Naive thymus-derived CD4-positive, alpha-beta T cell (primary cell): ENCODE data around the gene MDH1B. TPM values are rescaled to one million over a fixed set of nuclear protein-coding genes. Genes with fewer than 3 reads are reported as not detected.
A peak's percentile ranks its signal among the peaks of the same experiment; 100 is the strongest.

ENCODE experiments used
- ATAC-seq: fragments of 150-1000 bp; cut with Tn5 transposase; 2 replicates; pipeline ENCODE4 v1.10.0; 2021; ENCODE audit warnings: mild to moderate bottlenecking, moderate library complexity
- CTCF ChIA-PET: fragments of 350-600 bp; sonication (Branson Sonifier 250); formaldehyde crosslinking; loops from one replicate; lab custom pipeline; 2021; ENCODE audit warnings: antibody characterized with exemption; lab: Charles Lee
- POLR2A ChIA-PET: fragments of 350-600 bp; sonication (Branson Sonifier 250); formaldehyde crosslinking; loops from one replicate; lab custom pipeline; 2021; ENCODE audit warnings: antibody characterized with exemption, inconsistent platforms; lab: Charles Lee
- DNase-seq, 9 donors: peaks; one replicate each; pipeline versions ENCODE4 v3.0.0 to v3.0.0-alpha.2; 2020 to 2022; ENCODE audit warnings: mixed read lengths in 1 of 9
- H3K27ac ChIP-seq: one replicate; pipeline ENCODE4 v1.7.0; 2013; ENCODE audit warnings: mild to moderate bottlenecking, low read depth, low read length, moderate library complexity
- H3K27me3 ChIP-seq, 2 donors: one replicate each; pipeline ENCODE4 v1.7.0; 2013; ENCODE audit warnings: low read length in 2 of 2, mild to moderate bottlenecking in 2 of 2, moderate library complexity in 2 of 2; ENCODE audit not compliant: control insufficient read depth in 2 of 2, insufficient read depth in 2 of 2
- H3K36me3 ChIP-seq, 3 experiments: 1 replicate in 2 of 3; 2 replicates in 1 of 3; pipeline ENCODE4 v1.7.0; 2013; ENCODE audit warnings: low read length in 3 of 3, mild to moderate bottlenecking in 3 of 3, moderate library complexity in 1 of 3; ENCODE audit not compliant: insufficient read depth in 3 of 3, control insufficient read depth in 2 of 3
- H3K4me1 ChIP-seq, 2 donors: one replicate each; pipeline ENCODE4 v1.7.0; 2013; ENCODE audit warnings: low read length in 2 of 2, mild to moderate bottlenecking in 2 of 2, moderate library complexity in 1 of 2; ENCODE audit not compliant: control insufficient read depth in 2 of 2, insufficient read depth in 2 of 2
- H3K4me3 ChIP-seq: 2 replicates; pipeline ENCODE4 v1.7.0; 2013; ENCODE audit warnings: mild to moderate bottlenecking, low read length
- H3K9me3 ChIP-seq, 3 experiments: 1 replicate in 2 of 3; 2 replicates in 1 of 3; pipeline ENCODE4 v1.7.0; 2013; ENCODE audit warnings: low read length in 3 of 3; ENCODE audit not compliant: control insufficient read depth in 2 of 3
- H3K27ac Mint-ChIP-seq, 9 donors: one replicate each; pipeline ENCODE4 v1.8.0; 2020 to 2022; ENCODE audit warnings: mixed read lengths in 9 of 9, mild to moderate bottlenecking in 8 of 9, moderate library complexity in 5 of 9, inconsistent platforms in 2 of 9
- H3K27me3 Mint-ChIP-seq, 5 donors: one replicate each; pipeline ENCODE4 v1.8.0; 2021 to 2022; ENCODE audit warnings: mixed read lengths in 5 of 5, mild to moderate bottlenecking in 1 of 5
- H3K36me3 Mint-ChIP-seq, 5 donors: one replicate each; pipeline ENCODE4 v1.8.0; 2020 to 2022; ENCODE audit warnings: mixed read lengths in 5 of 5, mild to moderate bottlenecking in 3 of 5, inconsistent platforms in 1 of 5
- H3K4me1 Mint-ChIP-seq, 7 donors: one replicate each; pipeline ENCODE4 v1.8.0; 2020 to 2022; ENCODE audit warnings: mixed read lengths in 7 of 7, mild to moderate bottlenecking in 3 of 7, inconsistent platforms in 1 of 7
- H3K4me3 Mint-ChIP-seq, 10 donors: one replicate each; pipeline ENCODE4 v1.8.0; 2020 to 2022; ENCODE audit warnings: mild to moderate bottlenecking in 10 of 10, mixed read lengths in 10 of 10, moderate library complexity in 6 of 10, inconsistent platforms in 2 of 10
- H3K9me3 Mint-ChIP-seq, 11 donors: one replicate each; pipeline ENCODE4 v1.8.0; 2020 to 2022; ENCODE audit warnings: mixed read lengths in 11 of 11, mild to moderate bottlenecking in 4 of 11, inconsistent platforms in 1 of 11, moderate library complexity in 1 of 11
- intact Hi-C, 2 donors: fragments of 100-400 bp; cut with micrococcal nuclease; formaldehyde crosslinking; loops; one replicate each; pipeline ENCODE4 v1.15.1; 2023
- microRNA-seq: library from miRNA; unstranded; fragments of <30 nt; microRNA quantifications from one replicate; pipeline ENCODE4 v1.2.0, GENCODE V29; 2022; ENCODE audit warnings: borderline microRNAs expressed
- polyA plus RNA-seq, 2 donors: library from polyadenylated mRNA; unstranded; fragments of 300-500 nt; fragmentation: Illumina TruSeq; gene quantifications; one replicate each; pipeline ENCODE4 v1.2.3, GENCODE V29; 2021
- total RNA-seq, 6 experiments: library from RNA in 5 of 6; stranded (reverse) in 5 of 6; gene quantifications; 1 replicate in 5 of 6; 2 replicates in 1 of 6; pipeline ENCODE4 v1.2.3 and lab custom pipeline; 2021 to 2026

MDH1B gene
- total and polyA plus RNA-seq, 7 experiments from 2014 or later = 0.12 to 0.54 (median 0.19) TPM; not detected in 2

DNA sequence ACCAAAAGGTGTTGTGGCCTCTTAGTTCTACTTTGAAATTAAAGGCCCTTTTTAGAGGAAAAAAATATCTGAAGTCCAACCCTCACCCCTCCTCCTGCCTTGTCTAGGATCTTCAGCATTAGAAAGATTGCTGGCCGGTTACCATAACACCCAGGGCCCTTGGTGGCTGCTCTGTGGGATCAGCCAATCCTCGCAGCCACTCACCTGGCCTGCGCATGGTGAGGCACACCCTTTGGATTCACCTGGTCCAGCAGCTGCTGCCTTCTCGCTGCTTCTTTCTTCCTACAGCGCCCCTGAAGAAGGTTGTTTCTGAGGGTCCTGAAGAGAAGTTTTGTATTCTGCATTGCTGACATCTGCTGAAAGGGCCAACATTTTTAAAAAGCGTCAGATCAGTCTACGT, 72.2 kb downstream of the MDH1B start:
- no peak overlapping the region for H3K27ac Mint-ChIP-seq
- H3K27ac ChIP-seq = no peak overlapping the region
- no peaks in the 10 kb centered on the region for H3K36me3 Mint-ChIP-seq
- CTCF ChIA-PET = no interaction called here
- no peak overlapping the region for H3K4me3 Mint-ChIP-seq
- H3K27me3 ChIP-seq = no peaks in the 10 kb centered on the region
- H3K9me3 ChIP-seq = no peaks in the 10 kb centered on the region
- H3K4me3 ChIP-seq = no peak overlapping the region
- peaks cover 0 to 4% (median 0%) of the 10 kb centered on the region in 7 donors for H3K4me1 Mint-ChIP-seq
- DNase-seq (no peak), ATAC-seq (no peak)
- intact Hi-C loops = loop anchor here (1.0 to 10.0 kb wide), 14 partner anchors 88 to 1559 kb away; partner anchors contain the start of gene METTL21A (in 1 of the 2)
- H3K9me3 Mint-ChIP-seq = peaks cover 0 to 2% (median 0%) of the 10 kb centered on the region in 11 donors
- POLR2A ChIA-PET = no interaction called here
- H3K36me3 ChIP-seq = no peaks in the 10 kb centered on the region
- H3K27me3 Mint-ChIP-seq = peaks cover 0 to 5% (median 0%) of the 10 kb centered on the region in 5 donors
- no peaks in the 10 kb centered on the region for H3K4me1 ChIP-seq

GRCh38 chr2:206688990-206689389, 76.1 kb downstream of the MDH1B start:
- intact Hi-C loops = no loop called here
- no peaks in the 10 kb centered on the region for H3K27me3 ChIP-seq
- H3K27ac ChIP-seq = no peak overlapping the region
- no peaks in the 10 kb centered on the region for H3K4me1 ChIP-seq
- H3K9me3 ChIP-seq = no peaks in the 10 kb centered on the region
- ChIA-PET CTCF (interaction anchor here (1.1 to 1.4 kb wide), 3 partner anchors 94 to 785 kb away, joined by 3 to 4 read pairs (median 4); no protein-coding TSS in a partner anchor), POLR2A (no interaction called here)
- peaks cover 0 to 16% (median 8%) of the 10 kb centered on the region in 5 donors for H3K27me3 Mint-ChIP-seq
- H3K36me3 ChIP-seq = no peaks in the 10 kb centered on the region
- H3K4me1 Mint-ChIP-seq = peaks cover 0 to 4% (median 0%) of the 10 kb centered on the region in 7 donors
- H3K4me3 ChIP-seq = no peak overlapping the region
- DNase-seq (peak in 2 of 9 donors; percentile 4 to 20), ATAC-seq (peak; percentile 31)
- H3K4me3 Mint-ChIP-seq = no peak overlapping the region
- no peak overlapping the region for H3K27ac Mint-ChIP-seq
- H3K36me3 Mint-ChIP-seq = no peaks in the 10 kb centered on the region
- H3K9me3 Mint-ChIP-seq = peaks cover 0 to 2% (median 0%) of the 10 kb centered on the region in 11 donors

DNA sequence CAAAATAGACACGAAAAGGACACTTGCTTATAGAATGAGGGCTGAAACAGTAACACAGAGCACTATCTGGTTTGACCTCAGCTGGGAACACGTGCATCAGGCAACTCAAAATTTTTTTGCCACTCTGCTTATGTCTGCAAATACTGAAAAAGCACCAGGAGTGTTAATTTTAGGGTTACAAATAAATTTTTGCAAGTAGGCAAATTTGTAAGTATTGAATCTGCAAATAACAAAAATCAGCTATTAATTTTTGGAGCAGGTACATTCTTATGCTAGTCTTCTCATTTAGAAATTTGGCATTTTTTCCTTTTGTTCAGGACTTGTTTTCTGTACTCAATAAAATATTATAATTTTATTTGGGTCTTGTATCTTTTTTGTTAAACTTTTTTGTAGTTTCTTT, 76.7 kb downstream of the MDH1B start:
- CTCF ChIA-PET = interaction anchor here (0.5 to 1.4 kb wide), 4 partner anchors 94 to 1027 kb away, joined by 3 to 6 read pairs (median 4); no protein-coding TSS in a partner anchor
- peaks cover 0 to 4% (median 0%) of the 10 kb centered on the region in 7 donors for H3K4me1 Mint-ChIP-seq
- POLR2A ChIA-PET = no interaction called here
- H3K4me3 ChIP-seq = no peak overlapping the region
- DNase-seq = no peak
- no peaks in the 10 kb centered on the region for H3K36me3 ChIP-seq
- H3K27ac ChIP-seq = no peak overlapping the region
- intact Hi-C loops = no loop called here
- H3K27me3 Mint-ChIP-seq = peaks cover 0 to 13% (median 10%) of the 10 kb centered on the region in 5 donors
- no peaks in the 10 kb centered on the region for H3K36me3 Mint-ChIP-seq
- H3K9me3 ChIP-seq = no peaks in the 10 kb centered on the region
- H3K27ac Mint-ChIP-seq = no peak overlapping the region
- peaks cover 0 to 2% (median 0%) of the 10 kb centered on the region in 11 donors for H3K9me3 Mint-ChIP-seq
- H3K27me3 ChIP-seq = no peaks in the 10 kb centered on the region
- no peak overlapping the region for H3K4me3 Mint-ChIP-seq
- ATAC-seq = no peak
- H3K4me1 ChIP-seq = no peaks in the 10 kb centered on the region

Small RNAs within 50 kb of the gene (microRNA-seq; reads per million reads assigned to microRNA genes)
- gene MIR3130-1 (not detected), gene MIR3130-2 (not detected)

Other genes starting within 250 kb of the MDH1B start
- not detected for gene FAM237A, start 122.8 kb downstream of the MDH1B start, total RNA-seq
- not detected for gene FAM237A, start 122.8 kb downstream of the MDH1B start, polyA plus RNA-seq
- not detected for gene DYTN, start 46.9 kb downstream of the MDH1B start, total RNA-seq
- not detected for gene DYTN, start 46.9 kb downstream of the MDH1B start, polyA plus RNA-seq
- 10 to 100 TPM; 16.5 to 31.9 (median 24.5) TPM for gene FASTKD2, start 278 bp upstream of the MDH1B start, total RNA-seq
- gene FASTKD2, start 278 bp upstream of the MDH1B start, polyA plus RNA-seq = 10 to 100 TPM; 26.0 to 29.5 TPM
- under 1 TPM in 3 of 5 experiments, not detected in 2; 0.30 to 0.51 (median 0.32) TPM for gene CPO, start 174.2 kb upstream of the MDH1B start, total RNA-seq
- not detected for gene CPO, start 174.2 kb upstream of the MDH1B start, polyA plus RNA-seq